GM23338 (cell line): ENCODE measurements around the gene GDAP2. TPM values are rescaled to one million over a fixed set of nuclear protein-coding genes. Genes with fewer than 3 reads are reported as not detected.

ENCODE experiments used
- ATAC-seq: fragments of 200-7000 bp; cut with Tn5 transposase; 3 replicates; pipeline ENCODE4 v1.9.1; 2020
- DNase-seq: peaks from one replicate; pipeline ENCODE4 v3.0.0-alpha.2; 2015; ENCODE audit warnings: low spot score
- H2AFZ ChIP-seq: fragments of 200-600 bp; sonication (generic); 2 replicates; pipeline ENCODE4 v1.8.0; 2016; ENCODE audit warnings: antibody characterized with exemption, mild to moderate bottlenecking, moderate library complexity
- H3F3A ChIP-seq: fragments of 200-600 bp; sonication (generic); replicated peaks from 2 replicates; pipeline ENCODE4 v1.8.0; 2017; ENCODE audit warnings: antibody characterized with exemption, mixed run types, low read depth
- H3K27ac ChIP-seq: fragments of 200-600 bp; sonication (generic); 2 replicates; pipeline ENCODE4 v1.6.1; 2016; ENCODE audit warnings: low read depth
- H3K27me3 ChIP-seq: fragments of 200-600 bp; sonication (generic); 2 replicates; pipeline ENCODE4 v1.8.0; 2016; ENCODE audit warnings: mild to moderate bottlenecking, mixed run types, moderate library complexity; ENCODE audit not compliant: insufficient read depth
- H3K36me3 ChIP-seq: fragments of 200-600 bp; sonication (generic); 2 replicates; pipeline ENCODE4 v1.8.0; 2016; ENCODE audit warnings: mild to moderate bottlenecking; ENCODE audit not compliant: insufficient read depth
- H3K4me1 ChIP-seq: fragments of 200-600 bp; sonication (generic); 2 replicates; pipeline ENCODE4 v1.8.0; 2016; ENCODE audit warnings: mild to moderate bottlenecking, moderate library complexity; ENCODE audit not compliant: insufficient read depth
- H3K4me2 ChIP-seq: fragments of 200-600 bp; sonication (generic); 2 replicates; pipeline ENCODE4 v1.7.1; 2017; ENCODE audit warnings: mixed run types
- H3K4me3 ChIP-seq: fragments of 200-600 bp; sonication (generic); 2 replicates; pipeline ENCODE4 v1.6.1; 2016; ENCODE audit warnings: mixed run types
- H3K79me2 ChIP-seq: fragments of 200-600 bp; sonication (generic); replicated peaks from 2 replicates; pipeline ENCODE4 v1.8.0; 2017; ENCODE audit warnings: mild to moderate bottlenecking; ENCODE audit not compliant: insufficient read depth
- H3K9me2 ChIP-seq: fragments of 200-600 bp; sonication (generic); 2 replicates; pipeline ENCODE4 v1.8.0; 2017; ENCODE audit not compliant: insufficient read depth
- H4K20me1 ChIP-seq: fragments of 200-600 bp; sonication (generic); replicated peaks from 2 replicates; pipeline ENCODE4 v1.8.0; 2017; ENCODE audit warnings: mild to moderate bottlenecking; ENCODE audit not compliant: insufficient read depth
- H3K27ac Mint-ChIP-seq: 2 replicates; pipeline ENCODE4 v1.8.0; 2020; ENCODE audit warnings: inconsistent platforms, mild to moderate bottlenecking, moderate library complexity, mixed read lengths
- H3K27me3 Mint-ChIP-seq: 3 replicates; pipeline ENCODE4 v1.8.0; 2022; ENCODE audit warnings: low read depth, mild to moderate bottlenecking, moderate library complexity, mixed read lengths, inconsistent platforms; ENCODE audit not compliant: insufficient read depth, poor library complexity
- H3K36me3 Mint-ChIP-seq: 3 replicates; pipeline ENCODE4 v1.8.0; 2021; ENCODE audit warnings: low read depth, mild to moderate bottlenecking, inconsistent platforms, moderate library complexity, mixed read lengths
- H3K4me1 Mint-ChIP-seq: 3 replicates; pipeline ENCODE4 v1.8.0; 2020; ENCODE audit warnings: mild to moderate bottlenecking, inconsistent platforms, mixed read lengths
- H3K4me3 Mint-ChIP-seq: 3 replicates; pipeline ENCODE4 v1.8.0; 2021; ENCODE audit warnings: moderate library complexity, mild to moderate bottlenecking, inconsistent platforms, mixed read lengths
- H3K9me3 Mint-ChIP-seq: 3 replicates; pipeline ENCODE4 v1.8.0; 2020; ENCODE audit warnings: moderate library complexity, mild to moderate bottlenecking, inconsistent platforms, mixed read lengths
- CREB1 ChIP-seq: fragments of 250-450 bp; sonication (Bioruptor Pico); IDR thresholded peaks from 2 replicates; pipeline ENCODE4 v1.5.0; 2020; ENCODE audit warnings: low read depth, mild to moderate bottlenecking, moderate library complexity
- EZH2phosphoT487 ChIP-seq: fragments of 200-600 bp; sonication (generic); IDR thresholded peaks from one replicate; pipeline ENCODE4 v1.8.1; 2018; ENCODE audit warnings: antibody characterized with exemption; ENCODE audit not compliant: unreplicated experiment
- NANOG ChIP-seq: IDR thresholded peaks from 2 replicates; pipeline ENCODE4 v1.6.1; 2016; ENCODE audit warnings: antibody characterized with exemption, borderline replicate concordance
- STAT1 ChIP-seq: IDR thresholded peaks from one replicate; pipeline ENCODE4 v1.6.1; 2016; ENCODE audit warnings: antibody characterized with exemption; ENCODE audit not compliant: unreplicated experiment
- ZNF114 ChIP-seq: fragments of 250-450 bp; sonication (Bioruptor Pico); IDR thresholded peaks from 2 replicates; pipeline ENCODE4 v1.5.0; 2020; ENCODE audit warnings: mild to moderate bottlenecking, moderate library complexity
- polyA plus RNA-seq: library from polyadenylated mRNA; unstranded; fragments of >200 nt; fragmentation: Nextera tagmentation; extraction: Ambion mirVana; gene quantifications from 2 replicates; pipeline ENCODE4 v1.2.1, GENCODE V29; 2016
- total RNA-seq: library from RNA; depleted of rRNA; stranded (reverse); fragments of >200 nt; shearing (Covaris generic); gene quantifications from 2 replicates; pipeline ENCODE4 v1.2.3, GENCODE V29; 2014
- TF ChIP-seq, protein P1 (sequence below), 2 experiments: fragments of 200-600 bp in 1 of 2; sonication (generic) in 1 of 2; conservative IDR thresholded peaks; 2 replicates each; pipeline versions ENCODE4 v1.5.1 to v1.6.1; 2016 to 2017; ENCODE audit warnings: antibody characterized with exemption in 2 of 2, low read depth in 2 of 2, mild to moderate bottlenecking in 2 of 2, moderate library complexity in 1 of 2
- TF ChIP-seq, protein P2 (sequence below): IDR thresholded peaks from 2 replicates; pipeline ENCODE4 v1.6.1; 2016; ENCODE audit warnings: antibody characterized with exemption
- TF ChIP-seq, protein P3 (sequence below): fragments of 250-450 bp; sonication (Bioruptor Pico); IDR thresholded peaks from 2 replicates; pipeline ENCODE4 v1.5.0; 2020; ENCODE audit warnings: mild to moderate bottlenecking, moderate library complexity

The GDAP2 gene
- total and polyA plus RNA-seq, 2 experiments from 2014 or later, result 10.7 to 24.5 TPM

DNA sequence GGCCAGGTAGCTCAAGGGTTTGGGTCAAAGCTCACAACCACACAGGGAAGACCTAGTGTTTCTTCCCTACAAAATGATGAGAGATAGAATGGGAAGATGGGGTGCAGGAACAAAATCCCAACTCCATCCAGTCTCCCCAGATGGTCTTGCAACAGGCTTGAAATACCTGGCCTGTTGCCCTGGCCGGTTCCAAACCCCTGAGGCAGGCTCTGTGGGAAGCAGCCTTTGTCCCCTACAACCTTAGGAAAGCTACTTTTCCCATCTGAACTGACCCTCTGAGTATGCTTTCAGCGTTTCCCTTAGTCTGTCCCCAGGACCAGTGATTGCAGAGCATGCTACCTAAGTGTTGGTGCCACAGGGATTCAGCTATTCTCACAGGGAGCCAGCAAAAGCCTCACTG lies 104.0 kb downstream of the GDAP2 start (continued):
- TF ChIP-seq, protein P1, sequence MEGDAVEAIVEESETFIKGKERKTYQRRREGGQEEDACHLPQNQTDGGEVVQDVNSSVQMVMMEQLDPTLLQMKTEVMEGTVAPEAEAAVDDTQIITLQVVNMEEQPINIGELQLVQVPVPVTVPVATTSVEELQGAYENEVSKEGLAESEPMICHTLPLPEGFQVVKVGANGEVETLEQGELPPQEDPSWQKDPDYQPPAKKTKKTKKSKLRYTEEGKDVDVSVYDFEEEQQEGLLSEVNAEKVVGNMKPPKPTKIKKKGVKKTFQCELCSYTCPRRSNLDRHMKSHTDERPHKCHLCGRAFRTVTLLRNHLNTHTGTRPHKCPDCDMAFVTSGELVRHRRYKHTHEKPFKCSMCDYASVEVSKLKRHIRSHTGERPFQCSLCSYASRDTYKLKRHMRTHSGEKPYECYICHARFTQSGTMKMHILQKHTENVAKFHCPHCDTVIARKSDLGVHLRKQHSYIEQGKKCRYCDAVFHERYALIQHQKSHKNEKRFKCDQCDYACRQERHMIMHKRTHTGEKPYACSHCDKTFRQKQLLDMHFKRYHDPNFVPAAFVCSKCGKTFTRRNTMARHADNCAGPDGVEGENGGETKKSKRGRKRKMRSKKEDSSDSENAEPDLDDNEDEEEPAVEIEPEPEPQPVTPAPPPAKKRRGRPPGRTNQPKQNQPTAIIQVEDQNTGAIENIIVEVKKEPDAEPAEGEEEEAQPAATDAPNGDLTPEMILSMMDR (conservative IDR thresholded peaks at IDR 0.05; ENCODE audit: low read depth in 2 of 2), result no peak
- no peak for TF ChIP-seq EZH2phosphoT487
- TF ChIP-seq, protein P2, sequence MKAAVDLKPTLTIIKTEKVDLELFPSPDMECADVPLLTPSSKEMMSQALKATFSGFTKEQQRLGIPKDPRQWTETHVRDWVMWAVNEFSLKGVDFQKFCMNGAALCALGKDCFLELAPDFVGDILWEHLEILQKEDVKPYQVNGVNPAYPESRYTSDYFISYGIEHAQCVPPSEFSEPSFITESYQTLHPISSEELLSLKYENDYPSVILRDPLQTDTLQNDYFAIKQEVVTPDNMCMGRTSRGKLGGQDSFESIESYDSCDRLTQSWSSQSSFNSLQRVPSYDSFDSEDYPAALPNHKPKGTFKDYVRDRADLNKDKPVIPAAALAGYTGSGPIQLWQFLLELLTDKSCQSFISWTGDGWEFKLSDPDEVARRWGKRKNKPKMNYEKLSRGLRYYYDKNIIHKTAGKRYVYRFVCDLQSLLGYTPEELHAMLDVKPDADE, result no peak
- no peak for TF ChIP-seq STAT1
- no peak for TF ChIP-seq CREB1
- no peak for TF ChIP-seq ZNF114 (CRISPR knock-in tag)
- no peak for TF ChIP-seq NANOG

DNA sequence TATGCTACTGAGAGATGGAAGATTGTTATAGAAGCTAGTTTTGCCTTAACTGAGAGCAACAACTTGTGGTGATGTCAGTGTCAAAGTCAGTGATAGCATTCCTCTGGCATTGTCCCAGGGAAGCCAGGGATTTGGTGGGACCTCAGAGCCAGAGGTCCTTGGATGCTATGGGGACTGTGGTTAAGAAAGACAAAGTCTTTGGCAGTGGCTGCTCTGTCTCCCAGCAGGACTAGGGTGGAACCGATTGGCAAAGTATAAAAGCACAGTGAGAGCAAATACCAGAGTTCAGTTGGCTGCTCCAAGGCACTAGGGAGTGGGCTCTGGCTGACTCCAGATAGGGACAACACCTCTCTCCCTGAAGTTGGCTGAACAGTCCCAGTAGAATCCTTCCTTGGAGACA lies 104.8 kb downstream of the GDAP2 start:
- no peaks in the 10 kb centered on the region for H3K79me2 ChIP-seq
- no peak overlapping the region for H2AFZ ChIP-seq
- ATAC-seq (no peak), DNase-seq (no peak)
- H3K9me2 ChIP-seq, result no peaks in the 10 kb centered on the region; the same call in 1 of the 2 replicates
- H3K27ac ChIP-seq, result no peak overlapping the region
- H3K27me3 ChIP-seq, result no peaks in the 10 kb centered on the region
- peaks cover 13% of the 10 kb centered on the region; the same call in 2 of the 3 replicates for H3K9me3 Mint-ChIP-seq
- no peaks in the 10 kb centered on the region for H3K4me1 Mint-ChIP-seq
- no peaks in the 10 kb centered on the region for H3K36me3 Mint-ChIP-seq
- H3K4me3 ChIP-seq, result no peak overlapping the region
- H3K27ac Mint-ChIP-seq, result no peak overlapping the region
- no peaks in the 10 kb centered on the region for H4K20me1 ChIP-seq
- no peaks in the 10 kb centered on the region for H3K4me1 ChIP-seq
- H3K4me2 ChIP-seq, result no peak overlapping the region
- H3K4me3 Mint-ChIP-seq, result no peak overlapping the region
- H3K27me3 Mint-ChIP-seq, result peaks cover 3% of the 10 kb centered on the region
- H3K36me3 ChIP-seq, result no peaks in the 10 kb centered on the region
- TF ChIP-seq, protein P1 (conservative IDR thresholded peaks at IDR 0.05; ENCODE audit: low read depth in 2 of 2), result no peak
- TF ChIP-seq, protein P3, sequence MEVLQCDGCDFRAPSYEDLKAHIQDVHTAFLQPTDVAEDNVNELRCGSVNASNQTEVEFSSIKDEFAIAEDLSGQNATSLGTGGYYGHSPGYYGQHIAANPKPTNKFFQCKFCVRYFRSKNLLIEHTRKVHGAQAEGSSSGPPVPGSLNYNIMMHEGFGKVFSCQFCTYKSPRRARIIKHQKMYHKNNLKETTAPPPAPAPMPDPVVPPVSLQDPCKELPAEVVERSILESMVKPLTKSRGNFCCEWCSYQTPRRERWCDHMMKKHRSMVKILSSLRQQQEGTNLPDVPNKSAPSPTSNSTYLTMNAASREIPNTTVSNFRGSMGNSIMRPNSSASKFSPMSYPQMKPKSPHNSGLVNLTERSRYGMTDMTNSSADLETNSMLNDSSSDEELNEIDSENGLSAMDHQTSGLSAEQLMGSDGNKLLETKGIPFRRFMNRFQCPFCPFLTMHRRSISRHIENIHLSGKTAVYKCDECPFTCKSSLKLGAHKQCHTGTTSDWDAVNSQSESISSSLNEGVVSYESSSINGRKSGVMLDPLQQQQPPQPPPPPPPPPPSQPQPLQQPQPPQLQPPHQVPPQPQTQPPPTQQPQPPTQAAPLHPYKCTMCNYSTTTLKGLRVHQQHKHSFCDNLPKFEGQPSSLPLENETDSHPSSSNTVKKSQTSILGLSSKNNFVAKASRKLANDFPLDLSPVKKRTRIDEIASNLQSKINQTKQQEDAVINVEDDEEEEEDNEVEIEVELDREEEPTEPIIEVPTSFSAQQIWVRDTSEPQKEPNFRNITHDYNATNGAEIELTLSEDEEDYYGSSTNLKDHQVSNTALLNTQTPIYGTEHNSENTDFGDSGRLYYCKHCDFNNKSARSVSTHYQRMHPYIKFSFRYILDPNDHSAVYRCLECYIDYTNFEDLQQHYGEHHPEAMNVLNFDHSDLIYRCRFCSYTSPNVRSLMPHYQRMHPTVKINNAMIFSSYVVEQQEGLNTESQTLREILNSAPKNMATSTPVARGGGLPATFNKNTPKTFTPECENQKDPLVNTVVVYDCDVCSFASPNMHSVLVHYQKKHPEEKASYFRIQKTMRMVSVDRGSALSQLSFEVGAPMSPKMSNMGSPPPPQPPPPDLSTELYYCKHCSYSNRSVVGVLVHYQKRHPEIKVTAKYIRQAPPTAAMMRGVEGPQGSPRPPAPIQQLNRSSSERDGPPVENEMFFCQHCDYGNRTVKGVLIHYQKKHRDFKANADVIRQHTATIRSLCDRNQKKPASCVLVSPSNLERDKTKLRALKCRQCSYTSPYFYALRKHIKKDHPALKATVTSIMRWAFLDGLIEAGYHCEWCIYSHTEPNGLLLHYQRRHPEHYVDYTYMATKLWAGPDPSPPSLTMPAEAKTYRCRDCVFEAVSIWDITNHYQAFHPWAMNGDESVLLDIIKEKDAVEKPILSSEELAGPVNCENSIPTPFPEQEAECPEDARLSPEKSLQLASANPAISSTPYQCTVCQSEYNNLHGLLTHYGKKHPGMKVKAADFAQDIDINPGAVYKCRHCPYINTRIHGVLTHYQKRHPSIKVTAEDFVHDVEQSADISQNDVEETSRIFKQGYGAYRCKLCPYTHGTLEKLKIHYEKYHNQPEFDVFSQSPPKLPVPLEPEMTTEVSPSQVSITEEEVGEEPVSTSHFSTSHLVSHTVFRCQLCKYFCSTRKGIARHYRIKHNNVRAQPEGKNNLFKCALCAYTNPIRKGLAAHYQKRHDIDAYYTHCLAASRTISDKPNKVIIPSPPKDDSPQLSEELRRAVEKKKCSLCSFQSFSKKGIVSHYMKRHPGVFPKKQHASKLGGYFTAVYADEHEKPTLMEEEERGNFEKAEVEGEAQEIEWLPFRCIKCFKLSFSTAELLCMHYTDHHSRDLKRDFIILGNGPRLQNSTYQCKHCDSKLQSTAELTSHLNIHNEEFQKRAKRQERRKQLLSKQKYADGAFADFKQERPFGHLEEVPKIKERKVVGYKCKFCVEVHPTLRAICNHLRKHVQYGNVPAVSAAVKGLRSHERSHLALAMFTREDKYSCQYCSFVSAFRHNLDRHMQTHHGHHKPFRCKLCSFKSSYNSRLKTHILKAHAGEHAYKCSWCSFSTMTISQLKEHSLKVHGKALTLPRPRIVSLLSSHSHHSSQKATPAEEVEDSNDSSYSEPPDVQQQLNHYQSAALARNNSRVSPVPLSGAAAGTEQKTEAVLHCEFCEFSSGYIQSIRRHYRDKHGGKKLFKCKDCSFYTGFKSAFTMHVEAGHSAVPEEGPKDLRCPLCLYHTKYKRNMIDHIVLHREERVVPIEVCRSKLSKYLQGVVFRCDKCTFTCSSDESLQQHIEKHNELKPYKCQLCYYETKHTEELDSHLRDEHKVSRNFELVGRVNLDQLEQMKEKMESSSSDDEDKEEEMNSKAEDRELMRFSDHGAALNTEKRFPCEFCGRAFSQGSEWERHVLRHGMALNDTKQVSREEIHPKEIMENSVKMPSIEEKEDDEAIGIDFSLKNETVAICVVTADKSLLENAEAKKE (CRISPR knock-in tag), result no peak
- no peaks in the 10 kb centered on the region for H3F3A ChIP-seq
